Uterus (tissue), 2 donors: ENCODE data around the gene AFDN.

Experiments used
- CTCF ChIP-seq, 4 experiments: fragments of 200-600 bp in 2 of 4; fragments of 450-650 bp in 2 of 4; sonication (generic) in 2 of 4; IDR thresholded peaks; one replicate each; pipeline ENCODE4 v1.5.1; 2016 to 2019; ENCODE audit warnings: antibody characterized with exemption in 4 of 4, mild to moderate bottlenecking in 2 of 4, moderate library complexity in 1 of 4
- POLR2A ChIP-seq, 2 donors: fragments of 450-650 bp; IDR thresholded peaks; one replicate each; pipeline ENCODE4 v1.6.1; 2016; ENCODE audit warnings: antibody characterized with exemption in 2 of 2, mild to moderate bottlenecking in 1 of 2, moderate library complexity in 1 of 2

- TF ChIP-seq POLR2A (IDR thresholded peaks at IDR 0.05): no peak
- TF ChIP-seq CTCF (IDR thresholded peaks at IDR 0.05): no peak
Observed at GRCh38 chr6:167848783-167849182, 22.1 kb downstream of the AFDN start.
